NB4 (cell line): ENCODE data around the gene ALKBH3.

Experiments
- DNase-seq: peaks from one replicate; pipeline ENCODE4 v3.0.0; 2010; ENCODE audit warnings: low read depth
- H3K4me3 ChIP-seq: one replicate; pipeline ENCODE4 v1.5.1; 2011; ENCODE audit warnings: mild to moderate bottlenecking, low read depth, low read length, moderate library complexity
- MAX ChIP-seq: IDR thresholded peaks from 2 replicates; pipeline ENCODE4 v1.6.1; 2011; ENCODE audit warnings: low read depth, low read length
- MYC ChIP-seq: IDR thresholded peaks from 2 replicates; pipeline ENCODE4 v1.6.1; 2011; ENCODE audit warnings: low read depth, low read length
- POLR2A ChIP-seq: IDR thresholded peaks from 2 replicates; pipeline ENCODE4 v1.6.1; 2011; ENCODE audit warnings: mild to moderate bottlenecking; ENCODE audit not compliant: insufficient read length; ENCODE audit errors: extremely low read depth
- TF ChIP-seq, protein P1 (sequence below): IDR thresholded peaks from one replicate; pipeline ENCODE4 v1.5.1; 2012; ENCODE audit warnings: low read depth, low read length

Gene ALKBH3

GRCh38 chr11:43953521-43953920 is 72.9 kb downstream of the ALKBH3 start:
- no peak overlapping the region for H3K4me3 ChIP-seq
- TF ChIP-seq MYC (no peak), POLR2A (no peak), MAX (no peak)
- TF ChIP-seq, protein P1, sequence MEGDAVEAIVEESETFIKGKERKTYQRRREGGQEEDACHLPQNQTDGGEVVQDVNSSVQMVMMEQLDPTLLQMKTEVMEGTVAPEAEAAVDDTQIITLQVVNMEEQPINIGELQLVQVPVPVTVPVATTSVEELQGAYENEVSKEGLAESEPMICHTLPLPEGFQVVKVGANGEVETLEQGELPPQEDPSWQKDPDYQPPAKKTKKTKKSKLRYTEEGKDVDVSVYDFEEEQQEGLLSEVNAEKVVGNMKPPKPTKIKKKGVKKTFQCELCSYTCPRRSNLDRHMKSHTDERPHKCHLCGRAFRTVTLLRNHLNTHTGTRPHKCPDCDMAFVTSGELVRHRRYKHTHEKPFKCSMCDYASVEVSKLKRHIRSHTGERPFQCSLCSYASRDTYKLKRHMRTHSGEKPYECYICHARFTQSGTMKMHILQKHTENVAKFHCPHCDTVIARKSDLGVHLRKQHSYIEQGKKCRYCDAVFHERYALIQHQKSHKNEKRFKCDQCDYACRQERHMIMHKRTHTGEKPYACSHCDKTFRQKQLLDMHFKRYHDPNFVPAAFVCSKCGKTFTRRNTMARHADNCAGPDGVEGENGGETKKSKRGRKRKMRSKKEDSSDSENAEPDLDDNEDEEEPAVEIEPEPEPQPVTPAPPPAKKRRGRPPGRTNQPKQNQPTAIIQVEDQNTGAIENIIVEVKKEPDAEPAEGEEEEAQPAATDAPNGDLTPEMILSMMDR, result no peak
- DNase-seq, result no peak

DNA sequence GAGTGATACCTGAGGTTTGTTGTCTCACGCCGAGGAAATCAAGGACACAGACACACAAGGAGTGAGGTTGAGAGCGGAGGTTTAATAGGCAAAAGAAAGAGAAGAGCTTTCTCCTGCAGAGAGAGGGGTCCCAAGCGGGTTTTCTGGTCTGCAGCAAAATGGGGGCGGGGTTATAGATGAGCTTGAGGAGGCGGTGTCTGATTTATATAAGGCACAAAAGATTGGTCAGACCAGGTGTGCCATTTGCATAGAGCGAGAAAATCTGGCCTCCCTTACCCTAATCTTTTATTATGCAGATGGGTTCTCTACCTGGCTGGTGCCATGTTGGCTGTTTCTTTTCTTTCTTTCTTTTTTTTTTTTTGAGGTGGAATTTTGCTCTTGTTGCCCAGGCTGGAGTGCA is 73.6 kb downstream of the ALKBH3 start:
- no peak for TF ChIP-seq MYC
- TF ChIP-seq, protein P1, result no peak
- no peak for TF ChIP-seq POLR2A
- TF ChIP-seq MAX, result no peak
- H3K4me3 ChIP-seq, result no peak overlapping the region
- DNase-seq, result no peak

- DNase-seq, result no peak
- no peak overlapping the region for H3K4me3 ChIP-seq
- no peak for TF ChIP-seq MYC
- TF ChIP-seq MAX, result no peak
- TF ChIP-seq, protein P1, result no peak
- TF ChIP-seq POLR2A, result no peak
These were observed 74.9 kb downstream of the ALKBH3 start for GRCh38 chr11:43955381-43956118.

DNA sequence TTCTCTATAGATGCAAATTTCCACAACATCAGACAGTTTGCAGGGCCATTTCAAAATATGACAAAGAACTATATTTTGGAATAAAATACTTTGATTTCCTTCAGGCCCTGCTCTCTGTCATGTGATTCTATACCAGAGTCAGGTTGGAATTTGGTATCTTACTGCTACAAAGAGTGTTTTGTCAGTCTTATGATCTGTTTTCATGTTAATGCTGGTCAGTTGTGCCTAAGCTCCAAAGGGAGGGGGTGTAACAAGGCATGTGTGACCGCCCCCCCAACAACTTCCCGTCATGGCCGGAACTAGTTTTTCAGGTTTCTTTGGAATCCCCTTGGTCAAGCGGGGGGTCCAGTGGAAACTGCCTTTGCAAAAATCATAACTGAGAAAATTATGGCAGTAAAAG is 76.9 kb downstream of the ALKBH3 start:
- DNase-seq, result no peak
- TF ChIP-seq POLR2A, result no peak
- no peak for TF ChIP-seq MYC
- no peak for TF ChIP-seq MAX
- TF ChIP-seq, protein P1, result no peak
- H3K4me3 ChIP-seq, result no peak overlapping the region

- DNase-seq, result no peak
- no peak overlapping the region for H3K4me3 ChIP-seq
- TF ChIP-seq, protein P1, result no peak
- TF ChIP-seq MYC (no peak), POLR2A (no peak), MAX (no peak)
These were observed 78.8 kb downstream of the ALKBH3 start for GRCh38 chr11:43959321-43959995.
